A549 treated with DMSO at 1 μM for 4 hours (cell line): ENCODE measurements around the gene ZNF562. TPM values are rescaled to one million over a fixed set of nuclear protein-coding genes. Genes with fewer than 3 reads are reported as not detected.

Experiments
- total RNA-seq: library from RNA; stranded (reverse); fragments of 200-300 nt; extraction: Qiagen RNA extraction; gene quantifications from 5 replicates; pipeline ENCODE4 v1.2.3, GENCODE V29; 2022; ENCODE audit warnings: low read depth

ZNF562 gene
- 6.7 to 9.0 TPM (median 7.6 TPM) in 5 replicates for total RNA-seq

GRCh38 chr19:9674663-9675357 is at the start of gene ZNF562:
Gene ZNF562 (minus strand): TSS chr19:9675100. CDS start chr19:9660744, 14,356 bp downstream.

GRCh38 chr19:9621156-9622037 is 53.5 kb downstream of the ZNF562 start, which contains the start of gene ZNF561:
Gene ZNF561 (minus strand): TSS chr19:9621232. CDS start chr19:9619456, 1,776 bp downstream.

Other genes with a start within 250 kb of the ZNF562 start
- gene ZNF266, start 239.5 kb downstream of the ZNF562 start, total RNA-seq = 3.3 to 4.1 TPM (median 3.8 TPM) in 5 replicates
- gene ZNF560, start 176.5 kb downstream of the ZNF562 start, total RNA-seq = not detected in 5 replicates
- 0.90 to 1.5 TPM (median 1.0 TPM) in 5 replicates for gene ZNF426, start 136.5 kb downstream of the ZNF562 start, total RNA-seq
- gene ZNF121, start 90.6 kb downstream of the ZNF562 start, total RNA-seq = 3.6 to 4.8 TPM (median 4.1 TPM) in 5 replicates
- 8.2 to 11.6 TPM (median 10.6 TPM) in 5 replicates for gene ZNF561, start 53.9 kb downstream of the ZNF562 start, total RNA-seq
- gene ZNF846, start 93.6 kb upstream of the ZNF562 start, total RNA-seq = 0.81 to 2.1 TPM (median 1.2 TPM) in 5 replicates
- gene FBXL12, start 144.0 kb upstream of the ZNF562 start, total RNA-seq = 12.5 to 13.5 TPM (median 13.1 TPM) in 5 replicates
- 383 to 465 TPM (median 403 TPM) in 5 replicates for gene UBL5, start 152.8 kb upstream of the ZNF562 start, total RNA-seq
- gene PIN1, start 160.2 kb upstream of the ZNF562 start, total RNA-seq = 61.3 to 76.3 TPM (median 72.9 TPM) in 5 replicates